Trophoblast cell (in vitro differentiated cells and primary cell): ENCODE results near the gene CHCHD4.

Experiments used
- DNase-seq, 2 donors: peaks; one replicate each; pipeline ENCODE4 v3.0.0-alpha.2; 2016
- H2AFZ ChIP-seq: 2 replicates; pipeline ENCODE4 v1.6.1; 2013; ENCODE audit warnings: low read length, moderate library complexity, mild to moderate bottlenecking; ENCODE audit not compliant: insufficient read depth, poor library complexity
- H2AK5ac ChIP-seq: 2 replicates; pipeline ENCODE4 v1.6.1; 2013; ENCODE audit warnings: mild to moderate bottlenecking, low read length
- H2BK120ac ChIP-seq: 2 replicates; pipeline ENCODE4 v1.6.1; 2013; ENCODE audit warnings: low read length, mild to moderate bottlenecking, moderate library complexity; ENCODE audit not compliant: insufficient read depth, poor library complexity
- H2BK12ac ChIP-seq: 2 replicates; pipeline ENCODE4 v1.6.1; 2013; ENCODE audit warnings: mild to moderate bottlenecking, low read length, moderate library complexity
- H2BK5ac ChIP-seq: 2 replicates; pipeline ENCODE4 v1.6.1; 2013; ENCODE audit warnings: low read length, low read depth, moderate library complexity, mild to moderate bottlenecking; ENCODE audit not compliant: poor library complexity
- H3K14ac ChIP-seq: 2 replicates; pipeline ENCODE4 v1.6.1; 2013; ENCODE audit warnings: mild to moderate bottlenecking, low read length
- H3K18ac ChIP-seq: 2 replicates; pipeline ENCODE4 v1.6.1; 2013; ENCODE audit warnings: mild to moderate bottlenecking, low read length
- H3K23ac ChIP-seq: 2 replicates; pipeline ENCODE4 v1.6.1; 2013; ENCODE audit warnings: low read length
- H3K27ac ChIP-seq: 2 replicates; pipeline ENCODE4 v1.5.1; 2013; ENCODE audit warnings: low read depth, mild to moderate bottlenecking, inconsistent platforms, low read length, moderate library complexity
- H3K27me3 ChIP-seq: 2 replicates; pipeline ENCODE4 v1.6.1; 2013; ENCODE audit warnings: inconsistent platforms, mild to moderate bottlenecking, low read length, moderate library complexity; ENCODE audit not compliant: insufficient read depth
- H3K36me3 ChIP-seq, 2 experiments: 1 replicate in 1 of 2; 2 replicates in 1 of 2; pipeline ENCODE4 v1.6.1; 2013; ENCODE audit warnings: low read length in 2 of 2, mild to moderate bottlenecking in 2 of 2, moderate library complexity in 1 of 2; ENCODE audit not compliant: insufficient read depth in 2 of 2, control insufficient read depth in 1 of 2
- H3K4ac ChIP-seq: 2 replicates; pipeline ENCODE4 v1.6.1; 2013; ENCODE audit warnings: low read depth, mild to moderate bottlenecking, low read length, moderate library complexity
- H3K4me1 ChIP-seq, 2 experiments: 1 replicate in 1 of 2; 2 replicates in 1 of 2; pipeline ENCODE4 v1.6.1; 2013; ENCODE audit warnings: low read length in 2 of 2, mild to moderate bottlenecking in 2 of 2, moderate library complexity in 1 of 2; ENCODE audit not compliant: insufficient read depth in 2 of 2, control insufficient read depth in 1 of 2
- H3K4me2 ChIP-seq: 2 replicates; pipeline ENCODE4 v1.6.1; 2013; ENCODE audit warnings: inconsistent platforms, mild to moderate bottlenecking, low read length, moderate library complexity
- H3K4me3 ChIP-seq: 2 replicates; pipeline ENCODE4 v1.5.1; 2013; ENCODE audit warnings: mild to moderate bottlenecking, low read depth, low read length, inconsistent platforms
- H3K79me1 ChIP-seq: one replicate; pipeline ENCODE4 v1.6.1; 2013; ENCODE audit warnings: low read length
- H3K79me2 ChIP-seq: 2 replicates; pipeline ENCODE4 v1.6.1; 2013; ENCODE audit warnings: low read length, mild to moderate bottlenecking; ENCODE audit not compliant: control insufficient read depth, insufficient read depth, poor library complexity
- H3K9ac ChIP-seq: 2 replicates; pipeline ENCODE4 v1.6.1; 2013; ENCODE audit warnings: mild to moderate bottlenecking, low read length
- H3K9me3 ChIP-seq: 2 replicates; pipeline ENCODE4 v1.6.1; 2013; ENCODE audit warnings: low read depth, mild to moderate bottlenecking, control low read depth, inconsistent platforms, low read length; ENCODE audit not compliant: insufficient read depth
- H4K12ac ChIP-seq: 2 replicates; pipeline ENCODE4 v1.6.1; 2013; ENCODE audit warnings: low read depth, mild to moderate bottlenecking, low read length, moderate library complexity
- H4K8ac ChIP-seq: 2 replicates; pipeline ENCODE4 v1.6.1; 2013; ENCODE audit warnings: low read depth, mild to moderate bottlenecking, low read length, moderate library complexity
- H4K91ac ChIP-seq: one replicate; pipeline ENCODE4 v1.6.1; 2013; ENCODE audit warnings: low read depth, mild to moderate bottlenecking, low read length, moderate library complexity
- WGBS: extraction: QIAGEN DNeasy Blood & Tissue Kit; methylation state at CpG from one replicate; pipeline ENCODE4 v1.1.7; 2013; ENCODE audit warnings: missing lambda C conversion rate; ENCODE audit not compliant: insufficient read length, insufficient coverage; ENCODE audit errors: extremely low coverage; 5-methylcytosine and 5-hydroxymethylcytosine counted together

CHCHD4 gene

DNA sequence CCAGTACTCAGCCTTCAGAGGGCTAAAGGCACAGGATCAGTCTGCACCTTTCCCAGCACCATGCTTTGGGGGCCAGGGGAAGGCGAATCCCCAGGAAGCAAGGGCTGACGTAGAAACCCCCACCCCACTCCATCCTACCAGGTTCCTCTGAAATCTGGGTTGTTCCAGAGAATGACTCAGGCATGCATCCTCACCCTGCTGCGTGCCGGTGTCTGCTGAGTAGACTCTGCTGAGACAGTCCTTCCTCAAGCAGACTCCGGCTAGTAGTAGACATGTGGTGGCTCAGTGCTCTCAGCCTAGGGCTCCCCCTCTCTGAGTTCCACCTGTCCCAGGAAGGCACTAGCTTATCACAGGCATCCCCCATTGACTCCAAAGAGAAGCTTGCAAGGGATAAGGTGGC, 9.2 kb upstream of the CHCHD4 start:
- Histone ChIP-seq H2AFZ (no peak overlapping the region), H2BK5ac (no peak overlapping the region), H3K18ac (no peak overlapping the region), H3K4me2 (no peak overlapping the region), H2BK12ac (no peak overlapping the region), H3K23ac (no peak overlapping the region), H3K4ac (no peak overlapping the region), H4K12ac (no peak overlapping the region), H4K91ac (no peak overlapping the region), H3K36me3 (peaks cover 67 to 85% of the 10 kb centered on the region in 2 experiments), H3K79me1 (no peaks in the 10 kb centered on the region), H3K14ac (no peak overlapping the region), H3K27me3 (no peaks in the 10 kb centered on the region), H2BK120ac (no peak overlapping the region), H3K9me3 (peaks cover 2% of the 10 kb centered on the region), H3K27ac (no peak overlapping the region), H3K79me2 (no peaks in the 10 kb centered on the region), H3K4me3 (no peak overlapping the region), H3K9ac (no peak overlapping the region), H2AK5ac (no peak overlapping the region), H3K4me1 (no peaks in the 10 kb centered on the region), H4K8ac (no peak overlapping the region)
- WGBS: no CpG with 5 or more reads among the region's 5 CpGs
- no peak for DNase-seq

DNA sequence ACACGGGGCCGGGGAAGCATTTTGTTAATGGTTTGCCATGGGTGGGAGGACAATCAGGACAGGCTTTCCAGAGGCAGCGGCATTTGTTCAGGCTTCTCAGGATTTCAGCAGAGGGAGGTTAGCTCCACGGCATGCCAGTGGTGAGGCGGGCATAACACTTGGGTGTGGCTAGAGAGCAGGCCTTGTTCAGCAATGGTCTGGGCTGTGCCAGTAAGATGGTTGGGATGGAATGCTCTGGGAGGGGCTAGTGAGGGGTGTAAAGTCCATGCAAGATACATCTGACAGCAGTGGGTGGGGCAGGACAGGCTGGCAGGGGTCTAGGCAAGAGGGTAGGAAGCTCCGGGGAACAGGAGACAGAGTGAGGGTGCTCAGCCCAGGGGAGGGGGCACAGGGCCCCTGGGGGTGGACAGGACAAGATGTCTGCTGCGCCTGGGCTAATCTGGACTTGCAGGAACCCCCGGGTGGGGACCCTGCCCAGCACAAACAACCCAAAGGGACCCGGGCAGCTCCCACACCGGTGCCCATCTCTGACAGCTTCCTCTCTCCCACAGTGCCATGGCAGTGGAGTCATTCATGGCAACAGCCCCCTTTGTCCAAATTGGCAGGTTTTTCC, 8.6 kb upstream of the CHCHD4 start:
- Histone ChIP-seq H2BK120ac (no peak overlapping the region), H2BK5ac (no peak overlapping the region), H4K8ac (no peak overlapping the region), H3K14ac (no peak overlapping the region), H3K4me1 (no peaks in the 10 kb centered on the region), H3K18ac (no peak overlapping the region), H2BK12ac (no peak overlapping the region), H3K4ac (no peak overlapping the region), H2AFZ (no peak overlapping the region), H4K91ac (no peak overlapping the region), H3K4me3 (no peak overlapping the region), H3K36me3 (peaks cover 63 to 79% of the 10 kb centered on the region in 2 experiments), H3K27me3 (no peaks in the 10 kb centered on the region), H4K12ac (no peak overlapping the region), H3K9me3 (peaks cover 2% of the 10 kb centered on the region), H3K23ac (no peak overlapping the region), H3K79me2 (no peaks in the 10 kb centered on the region), H3K4me2 (no peak overlapping the region), H3K79me1 (no peaks in the 10 kb centered on the region), H3K27ac (no peak overlapping the region), H3K9ac (no peak overlapping the region), H2AK5ac (no peak overlapping the region)
- no CpG with 5 or more reads among the region's 10 CpGs for WGBS
- no peak for DNase-seq

DNA sequence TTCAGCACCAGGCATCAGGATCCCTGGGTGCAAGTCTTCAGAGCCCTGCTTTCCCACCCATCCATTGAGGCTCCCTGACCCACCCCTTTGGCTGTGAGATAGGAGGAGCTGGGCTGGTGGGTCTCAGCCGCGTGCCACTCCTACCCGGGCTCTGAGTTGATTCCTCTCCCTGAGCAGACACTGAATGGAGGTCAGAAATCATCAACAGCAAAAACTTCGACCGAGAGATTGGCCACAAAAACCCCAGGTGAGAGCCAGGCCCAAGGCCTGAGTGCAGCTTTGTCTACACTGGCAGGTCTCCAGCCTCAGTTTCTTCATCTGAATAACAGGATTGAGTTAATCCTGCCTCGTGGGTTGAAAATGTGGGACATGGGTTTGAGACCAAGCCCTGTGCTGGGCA, 8.0 kb upstream of the CHCHD4 start:
- Histone ChIP-seq H2BK120ac (no peak overlapping the region), H3K4me1 (no peaks in the 10 kb centered on the region), H2AK5ac (no peak overlapping the region), H3K18ac (no peak overlapping the region), H3K9ac (no peak overlapping the region), H2AFZ (no peak overlapping the region), H3K14ac (no peak overlapping the region), H3K36me3 (peaks cover 66 to 79% of the 10 kb centered on the region in 2 experiments), H3K27ac (no peak overlapping the region), H3K23ac (no peak overlapping the region), H3K79me1 (no peaks in the 10 kb centered on the region), H3K4me3 (no peak overlapping the region), H3K9me3 (peaks cover 3% of the 10 kb centered on the region), H3K79me2 (no peaks in the 10 kb centered on the region), H3K4me2 (no peak overlapping the region), H4K8ac (no peak overlapping the region), H4K91ac (no peak overlapping the region), H2BK12ac (no peak overlapping the region), H2BK5ac (no peak overlapping the region), H3K27me3 (no peaks in the 10 kb centered on the region), H4K12ac (no peak overlapping the region), H3K4ac (no peak overlapping the region)
- no peak for DNase-seq
- no CpG with 5 or more reads among the region's 6 CpGs for WGBS

DNA sequence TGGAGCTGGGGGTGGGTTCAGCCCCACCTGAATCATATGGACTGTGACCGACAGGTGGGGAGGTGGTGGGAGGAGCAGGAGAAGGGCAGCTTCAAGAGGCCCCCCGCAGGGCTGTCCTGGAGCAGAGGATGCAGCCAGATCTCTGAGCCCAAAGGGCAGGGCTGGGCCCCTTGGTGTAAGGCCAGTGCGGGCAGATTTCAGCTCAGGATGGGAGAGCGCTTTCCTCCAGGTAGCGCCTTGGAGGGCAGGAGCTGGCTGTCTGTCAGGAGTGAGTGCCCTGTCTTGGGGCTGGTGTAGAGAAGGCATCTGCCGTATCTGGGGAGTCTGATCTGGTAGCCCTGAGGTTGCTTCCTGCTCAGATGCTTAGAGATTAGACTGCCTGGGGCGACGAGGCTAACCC, 7.5 kb upstream of the CHCHD4 start:
- Histone ChIP-seq H3K79me2 (no peaks in the 10 kb centered on the region), H3K18ac (no peak overlapping the region), H3K14ac (no peak overlapping the region), H3K9ac (no peak overlapping the region), H3K79me1 (no peaks in the 10 kb centered on the region), H3K23ac (no peak overlapping the region), H3K36me3 (peaks cover 67 to 80% of the 10 kb centered on the region in 2 experiments), H3K4me3 (no peak overlapping the region), H3K4me2 (no peak overlapping the region), H4K12ac (no peak overlapping the region), H3K27ac (no peak overlapping the region), H2AK5ac (no peak overlapping the region), H3K4me1 (no peaks in the 10 kb centered on the region), H2AFZ (no peak overlapping the region), H2BK120ac (no peak overlapping the region), H3K27me3 (no peaks in the 10 kb centered on the region), H3K9me3 (peaks cover 3% of the 10 kb centered on the region), H3K4ac (no peak overlapping the region), H4K8ac (no peak overlapping the region), H4K91ac (no peak overlapping the region), H2BK12ac (no peak overlapping the region), H2BK5ac (no peak overlapping the region)
- DNase-seq: no peak
- no CpG with 5 or more reads among the region's 8 CpGs for WGBS
